AG04450 (cell line): Measurements from ENCODE around the gene STEAP3. TPM values are rescaled to one million over a fixed set of nuclear protein-coding genes. Genes with fewer than 3 reads are reported as not detected.
A peak's percentile ranks its signal among the peaks of the same experiment; 100 is the strongest.

Experiments
- CTCF ChIA-PET: fragments of 300-600, 350-600 bp; formaldehyde crosslinking; extraction: SDS; loops from one replicate; lab custom pipeline; 2022; ENCODE audit warnings: antibody characterized with exemption, inconsistent platforms; lab: Charles Lee
- POLR2A ChIA-PET: fragments of 350-600 bp; formaldehyde crosslinking; extraction: SDS; loops from one replicate; lab custom pipeline; 2021; ENCODE audit warnings: antibody characterized with exemption, inconsistent platforms; lab: Yijun Ruan, JAX
- DNase-seq: peaks from one replicate; pipeline ENCODE4 v3.0.0-alpha.2; 2011; ENCODE audit warnings: low read depth, low spot score
- H3K27ac ChIP-seq: one replicate; pipeline ENCODE4 v1.5.1; 2012; ENCODE audit warnings: low read depth, low read length, control low read depth
- H3K27me3 ChIP-seq: one replicate; pipeline ENCODE4 v1.6.0; 2012; ENCODE audit warnings: low read length; ENCODE audit not compliant: control insufficient read depth, insufficient read depth
- H3K4me3 ChIP-seq: 2 replicates; pipeline ENCODE4 v1.5.1; 2011; ENCODE audit warnings: mild to moderate bottlenecking, low read depth, low read length, control low read depth
- H3K9me3 ChIP-seq: 2 replicates; pipeline ENCODE4 v1.5.1; 2012; ENCODE audit warnings: low read length; ENCODE audit not compliant: control insufficient read depth, insufficient read depth
- polyA plus RNA-seq: library from polyadenylated mRNA; depleted of rRNA; stranded (reverse); fragments of >200 nt; gene quantifications from 2 replicates; pipeline ENCODE4 v1.2.3, GENCODE V29; 2011
- TF ChIP-seq, protein P1 (sequence below): IDR thresholded peaks from 2 replicates; pipeline ENCODE4 v1.5.1; 2011; ENCODE audit warnings: low read depth, low read length, control low read depth, inconsistent platforms

Gene STEAP3
- polyA plus RNA-seq, 1 experiment, result 34.3 TPM

DNA sequence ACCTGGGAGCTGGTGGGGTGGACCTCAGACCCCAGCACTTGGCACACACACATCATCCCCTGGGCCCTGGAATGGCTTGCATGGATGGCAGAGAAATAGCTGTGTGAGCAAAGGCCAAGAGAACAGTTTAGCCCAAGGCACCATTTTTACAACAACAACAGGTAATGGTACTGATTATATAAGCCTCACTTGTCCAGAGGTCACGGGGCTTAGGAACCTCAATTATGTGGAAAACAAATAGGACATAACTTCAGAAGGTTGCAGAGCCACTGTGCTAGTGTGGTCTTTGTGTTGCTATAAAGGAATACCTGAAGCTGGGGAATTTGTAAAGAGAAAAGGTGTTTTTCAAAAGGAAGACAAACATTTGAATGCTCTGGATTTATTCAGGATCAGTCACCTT is 13.2 kb downstream of the STEAP3 start:
- POLR2A ChIA-PET, result no interaction called here
- TF ChIP-seq, protein P1, sequence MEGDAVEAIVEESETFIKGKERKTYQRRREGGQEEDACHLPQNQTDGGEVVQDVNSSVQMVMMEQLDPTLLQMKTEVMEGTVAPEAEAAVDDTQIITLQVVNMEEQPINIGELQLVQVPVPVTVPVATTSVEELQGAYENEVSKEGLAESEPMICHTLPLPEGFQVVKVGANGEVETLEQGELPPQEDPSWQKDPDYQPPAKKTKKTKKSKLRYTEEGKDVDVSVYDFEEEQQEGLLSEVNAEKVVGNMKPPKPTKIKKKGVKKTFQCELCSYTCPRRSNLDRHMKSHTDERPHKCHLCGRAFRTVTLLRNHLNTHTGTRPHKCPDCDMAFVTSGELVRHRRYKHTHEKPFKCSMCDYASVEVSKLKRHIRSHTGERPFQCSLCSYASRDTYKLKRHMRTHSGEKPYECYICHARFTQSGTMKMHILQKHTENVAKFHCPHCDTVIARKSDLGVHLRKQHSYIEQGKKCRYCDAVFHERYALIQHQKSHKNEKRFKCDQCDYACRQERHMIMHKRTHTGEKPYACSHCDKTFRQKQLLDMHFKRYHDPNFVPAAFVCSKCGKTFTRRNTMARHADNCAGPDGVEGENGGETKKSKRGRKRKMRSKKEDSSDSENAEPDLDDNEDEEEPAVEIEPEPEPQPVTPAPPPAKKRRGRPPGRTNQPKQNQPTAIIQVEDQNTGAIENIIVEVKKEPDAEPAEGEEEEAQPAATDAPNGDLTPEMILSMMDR, result no peak
- CTCF ChIA-PET, result no interaction called here

DNA sequence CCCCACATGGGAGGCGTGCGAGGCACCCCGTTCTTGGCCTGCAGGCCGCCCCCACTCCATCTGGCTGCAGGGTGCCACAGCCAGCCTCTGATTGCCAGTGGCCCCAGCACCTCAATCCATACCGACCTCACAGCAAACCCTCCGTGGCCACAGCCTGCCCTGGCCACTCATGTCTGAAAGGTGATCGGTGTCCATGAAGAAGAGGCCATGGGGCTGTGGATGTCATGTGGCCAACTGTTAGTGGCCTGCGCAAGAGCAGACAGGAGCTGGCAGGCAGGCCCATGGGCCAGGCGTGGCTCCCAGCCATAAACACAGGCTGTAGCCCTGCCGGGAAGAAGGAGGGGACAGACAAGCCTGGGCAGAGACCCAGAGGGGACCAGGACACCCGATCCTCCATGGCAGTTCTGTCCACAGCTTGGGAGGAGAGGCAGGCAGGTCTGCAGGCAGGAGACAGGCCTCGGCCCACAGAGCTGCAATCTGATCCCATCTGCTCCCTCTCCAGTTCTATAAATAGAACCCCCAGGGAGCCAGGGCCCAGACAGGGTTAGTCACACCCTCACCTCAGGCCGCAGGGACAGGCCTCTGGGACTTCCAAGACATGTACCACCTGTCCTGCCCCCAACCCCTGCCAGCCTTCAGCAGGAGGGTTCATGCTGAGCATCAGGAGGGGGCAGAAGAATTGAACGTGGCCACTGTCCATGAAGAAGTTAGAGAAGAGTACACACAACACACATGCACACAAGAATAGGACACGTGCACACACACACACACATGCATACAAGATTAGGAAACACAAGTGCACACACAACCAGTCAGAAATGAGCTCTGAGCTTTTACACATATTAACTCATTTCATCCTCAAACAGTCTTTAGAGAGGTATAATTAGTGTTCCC is 16.9 kb downstream of the STEAP3 start:
- ChIA-PET POLR2A (interaction anchor here (0.6 to 1.3 kb wide), 4 partner anchors 9 to 920 kb away, joined by 3 to 6 read pairs (median 3); no protein-coding TSS in a partner anchor), CTCF (interaction anchor here (0.9 to 1.0 kb wide), 2 partner anchors 9 to 50 kb away, joined by 3 to 4 read pairs; no protein-coding TSS in a partner anchor)
- Histone ChIP-seq H3K4me3 (no peak overlapping the region), H3K27ac (peak overlapping the region; percentile 75), H3K9me3 (peaks cover 4% of the 10 kb centered on the region), H3K27me3 (no peaks in the 10 kb centered on the region)
- TF ChIP-seq, protein P1, result no peak
- DNase-seq, result no peak

More for the DNA sequence above, 13.2 kb downstream of the STEAP3 start:
- no peak for DNase-seq
- H3K27ac ChIP-seq, result no peak overlapping the region
- H3K9me3 ChIP-seq, result no peaks in the 10 kb centered on the region
- H3K27me3 ChIP-seq, result no peaks in the 10 kb centered on the region
- H3K4me3 ChIP-seq, result no peak overlapping the region

DNA sequence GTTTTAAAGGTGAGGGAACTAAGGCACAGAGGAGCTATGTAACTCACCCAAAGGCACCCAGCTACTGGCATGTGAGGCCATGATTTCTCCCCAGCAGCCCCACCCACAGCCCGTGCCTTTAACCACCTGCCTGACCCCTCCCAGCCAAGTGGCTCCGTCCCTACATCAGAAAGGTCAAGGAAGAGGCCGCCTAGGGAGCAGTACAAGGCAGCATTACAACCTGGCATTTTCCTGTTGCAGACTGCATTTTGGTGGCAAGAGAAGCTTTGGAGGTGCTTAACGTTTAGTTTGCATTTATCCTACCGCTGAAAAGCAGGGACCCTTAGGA is 17.5 kb downstream of the STEAP3 start:
- Histone ChIP-seq H3K27me3 (no peaks in the 10 kb centered on the region), H3K27ac (no peak overlapping the region), H3K4me3 (no peak overlapping the region), H3K9me3 (peaks cover 7% of the 10 kb centered on the region)
- ChIA-PET CTCF (interaction anchor here (0.9 to 1.0 kb wide), 2 partner anchors 10 to 49 kb away, joined by 3 to 4 read pairs; no protein-coding TSS in a partner anchor), POLR2A (interaction anchor here (0.6 to 1.3 kb wide), 4 partner anchors 9 to 920 kb away, joined by 3 to 6 read pairs (median 3); no protein-coding TSS in a partner anchor)
- DNase-seq, result no peak
- TF ChIP-seq, protein P1, result no peak

DNA sequence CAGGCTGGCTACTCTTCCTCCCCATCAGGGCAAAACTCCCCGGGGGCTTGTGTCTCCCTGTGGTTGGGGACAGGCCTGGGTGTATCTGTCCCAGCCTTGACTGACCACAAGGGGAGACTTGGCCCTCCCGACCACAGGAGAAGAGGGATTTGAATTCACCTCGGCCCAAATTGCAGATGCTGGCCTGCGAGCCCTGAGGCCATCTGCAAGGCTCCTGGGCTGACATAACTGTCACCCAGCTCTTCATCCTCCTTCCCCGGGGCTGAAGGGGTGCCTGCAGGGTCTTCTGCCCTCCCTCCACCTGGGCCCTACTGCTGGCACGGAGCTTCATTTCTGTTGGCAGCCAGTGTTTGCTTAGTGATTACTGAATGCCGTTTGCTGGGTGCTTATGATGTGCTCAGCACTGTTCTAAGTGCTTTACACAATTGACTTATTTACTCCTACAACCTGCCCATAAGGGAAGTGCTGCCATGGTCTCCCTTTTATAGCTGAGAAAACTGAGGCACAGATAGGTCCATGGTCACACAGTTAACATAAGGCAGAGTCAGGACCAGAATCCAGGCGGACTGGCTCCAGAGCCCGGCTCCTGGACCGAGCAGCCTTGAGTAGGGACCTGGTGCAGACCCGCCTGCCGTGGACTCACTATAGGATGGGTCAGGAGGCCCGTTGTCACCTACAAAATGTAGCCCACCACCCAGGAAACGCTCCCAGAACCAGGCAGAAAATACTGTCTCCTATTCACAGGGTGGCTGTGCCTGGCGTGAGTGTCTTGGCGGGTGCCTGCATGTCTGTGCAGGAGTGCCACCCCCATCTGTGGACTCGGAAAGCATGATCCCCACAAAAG is 18.9 kb downstream of the STEAP3 start:
- CTCF ChIA-PET, result no interaction called here
- Histone ChIP-seq H3K9me3 (peaks cover 11% of the 10 kb centered on the region), H3K4me3 (no peak overlapping the region), H3K27ac (no peak overlapping the region), H3K27me3 (no peaks in the 10 kb centered on the region)
- POLR2A ChIA-PET, result no interaction called here
- TF ChIP-seq, protein P1, result no peak
- DNase-seq, result no peak
